Middle frontal gyrus (tissue), 1 donor: ENCODE results near the gene ATXN1L.
"Not testable (repeated sequence)": the region's sequence is repeated elsewhere in the genome, so short reads cannot be mapped to it uniquely, and the experiment has no call there.

ENCODE experiments used
- DNase-seq: peaks from one replicate; pipeline ENCODE4 v3.0.0-alpha.2; 2015; ENCODE audit warnings: low spot score; ENCODE audit errors: extremely low spot score

ATXN1L gene

GRCh38 chr16:71852158-71852557 is 6.4 kb downstream of the ATXN1L start:
- DNase-seq: no peak

DNA sequence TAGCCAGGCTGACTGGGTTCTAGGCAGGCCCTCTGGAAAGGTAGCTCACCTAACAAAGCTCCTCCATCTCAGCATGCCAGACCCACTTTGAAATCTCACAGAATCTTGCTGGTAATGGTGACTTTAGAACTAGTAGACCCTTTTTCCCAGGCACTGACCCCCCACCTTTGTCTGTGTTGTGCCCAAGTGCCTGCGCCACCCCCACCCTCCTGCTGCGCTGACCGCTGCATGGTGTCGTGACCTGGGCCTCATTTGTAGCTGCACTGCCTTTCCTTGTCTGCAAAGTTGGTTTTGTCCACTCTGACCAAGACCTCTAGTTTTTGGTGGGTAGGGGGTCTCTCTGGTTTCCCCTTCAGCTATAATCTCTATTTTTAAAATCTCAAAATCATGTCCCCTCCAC is 6.8 kb downstream of the ATXN1L start:
- no peak for DNase-seq

DNA sequence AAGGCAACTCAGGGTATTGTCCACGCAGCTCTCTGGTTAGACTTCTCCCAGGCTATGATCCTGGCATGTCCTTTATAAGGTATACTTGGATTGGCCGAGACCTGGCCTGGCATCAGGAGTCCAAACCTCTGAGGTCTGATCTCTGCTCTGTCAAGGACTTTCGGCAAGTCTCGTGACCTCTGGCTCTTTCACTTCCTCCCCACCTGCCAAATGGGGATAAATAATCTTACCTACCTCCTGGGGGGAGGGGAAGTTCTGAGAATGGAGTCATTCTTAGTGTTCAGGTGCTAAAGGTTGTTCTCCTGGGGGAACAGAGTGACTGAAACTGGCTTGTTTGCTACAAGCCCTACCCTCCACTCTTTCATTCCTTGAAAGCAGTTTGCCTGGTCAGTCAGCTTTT is 7.6 kb downstream of the ATXN1L start:
- DNase-seq: no peak

DNA sequence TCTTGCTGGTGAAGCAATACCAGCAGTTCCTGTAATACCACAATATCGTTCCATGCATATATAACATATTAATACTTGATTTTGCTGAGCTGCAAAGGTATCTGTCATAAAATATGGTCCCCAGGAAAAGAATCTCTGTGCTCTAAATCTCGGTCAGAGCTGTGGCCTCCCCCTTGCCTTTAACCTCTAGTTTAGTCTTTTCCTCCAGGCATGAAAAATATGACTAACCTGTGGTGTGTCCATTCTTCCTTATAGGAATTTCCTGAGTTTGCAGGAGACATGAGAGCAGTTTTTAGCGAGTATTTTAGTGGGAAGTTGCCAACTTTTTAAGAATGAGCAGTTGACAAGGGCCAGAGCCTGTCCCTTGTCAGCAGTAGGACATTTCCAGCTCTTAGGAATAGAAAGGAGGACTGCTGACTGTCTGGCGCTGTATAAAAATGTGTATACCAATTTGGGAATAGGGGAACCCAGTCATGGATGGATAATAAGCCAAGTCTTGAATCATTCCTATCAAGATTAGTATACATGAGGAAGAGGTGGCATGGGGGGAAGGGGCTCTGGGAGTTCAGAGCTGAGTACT is 8.7 kb downstream of the ATXN1L start:
- DNase-seq: no peak

DNA sequence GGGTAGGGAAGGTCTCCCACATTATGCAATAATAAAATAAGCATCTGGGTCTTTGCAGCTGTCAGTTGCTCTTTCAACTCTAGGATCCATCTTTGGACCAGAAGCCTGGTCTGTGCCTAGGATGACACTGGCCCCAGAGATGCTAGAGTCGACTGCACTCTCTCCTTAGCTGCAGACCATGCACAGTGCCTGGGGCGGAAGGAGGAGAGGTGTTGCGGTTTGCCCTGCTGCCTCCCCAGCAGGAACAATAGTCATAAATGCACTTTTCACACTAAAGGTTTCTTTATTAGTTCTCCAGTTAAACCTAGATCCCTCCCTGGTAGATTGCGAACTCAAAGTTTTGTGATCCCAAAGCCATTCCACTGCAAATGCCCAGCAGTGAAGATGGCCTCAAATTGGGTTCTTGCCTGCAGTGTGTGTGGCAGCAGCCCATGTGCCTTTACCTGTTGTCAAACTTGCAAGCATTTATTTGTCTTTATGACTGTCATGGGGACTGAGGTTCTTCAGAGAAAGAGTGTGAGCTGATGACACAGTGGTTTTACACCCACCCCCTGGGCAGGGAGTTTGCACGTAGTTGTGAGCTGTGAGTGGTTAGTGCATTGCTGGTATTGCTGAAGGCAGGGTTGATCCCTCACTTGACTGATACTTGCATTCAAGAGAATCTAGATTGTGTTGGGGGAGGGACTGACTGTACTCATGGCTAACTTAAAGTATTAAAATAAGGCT is 10.3 kb downstream of the ATXN1L start:
- DNase-seq: no peak

DNA sequence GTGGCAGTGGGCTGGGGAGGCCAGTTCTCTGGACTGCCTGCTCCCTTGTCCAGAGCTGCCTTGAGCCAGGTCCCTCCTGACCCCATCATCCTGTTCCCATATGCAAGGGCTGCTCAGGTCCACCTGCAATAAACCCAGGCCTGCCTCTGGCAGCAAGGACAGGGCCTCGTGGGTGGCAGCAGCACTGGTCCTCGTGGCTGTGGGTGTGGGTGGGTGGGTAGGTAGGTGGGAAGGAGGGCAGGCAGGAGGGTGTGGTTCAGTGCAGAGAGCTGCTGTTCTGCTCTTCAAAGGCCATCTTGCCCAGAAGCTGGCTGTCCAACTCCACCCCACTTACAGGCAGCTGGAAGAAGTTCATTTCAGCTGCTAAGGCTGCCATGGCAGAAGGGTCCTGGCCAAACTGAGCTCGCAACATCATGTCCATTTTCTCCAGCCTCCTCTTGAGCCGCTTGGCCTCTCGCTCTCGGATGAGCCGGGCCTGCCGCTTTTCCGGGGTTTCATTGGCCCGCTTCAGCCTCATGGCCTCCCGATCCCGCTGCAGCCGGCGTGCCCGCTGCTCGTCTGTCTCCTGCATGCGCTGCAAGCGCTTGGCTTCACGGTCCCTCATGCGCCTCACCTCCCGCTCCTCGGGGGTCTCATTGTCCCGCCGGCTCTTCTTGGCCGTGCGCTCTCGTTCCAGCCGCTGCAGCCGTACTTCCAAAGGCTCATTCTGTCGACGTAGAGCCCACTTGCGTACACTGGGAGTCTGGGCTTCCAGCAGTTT is 14.2 kb downstream of the ATXN1L start:
- DNase-seq: no peak

- DNase-seq: no peak
Measured at GRCh38 chr16:71863995-71864394, 18.2 kb downstream of the ATXN1L start.

- DNase-seq: no peak
Measured at GRCh38 chr16:71865173-71865863, 19.5 kb downstream of the ATXN1L start.

DNA sequence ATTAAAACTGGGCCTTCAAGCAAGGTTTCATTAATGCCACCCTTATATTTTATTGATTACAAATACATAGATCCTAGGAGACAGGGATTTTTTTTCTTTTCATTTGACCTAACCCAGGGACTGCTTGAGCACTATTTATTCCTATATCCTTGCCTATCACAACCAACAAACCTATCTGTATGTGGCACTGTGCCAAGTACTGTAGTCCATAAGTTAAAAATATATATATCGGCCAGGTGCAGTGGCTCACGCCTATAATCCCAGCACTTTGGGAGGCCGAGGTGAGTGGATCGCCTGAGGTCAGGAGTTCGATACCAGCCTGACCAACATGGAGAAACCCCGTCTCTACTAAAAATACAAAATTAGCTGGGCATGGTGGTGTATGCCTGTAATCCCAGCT is 21.4 kb downstream of the ATXN1L start:
- not testable (repeated sequence) for DNase-seq

- DNase-seq: peak; percentile 15
Measured at GRCh38 chr16:71867939-71868338, 22.2 kb downstream of the ATXN1L start.

- no peak for DNase-seq
Measured at GRCh38 chr16:71869089-71869488, 23.3 kb downstream of the ATXN1L start.

- no peak for DNase-seq
Measured at GRCh38 chr16:71870818-71871217, 25.0 kb downstream of the ATXN1L start.

DNA sequence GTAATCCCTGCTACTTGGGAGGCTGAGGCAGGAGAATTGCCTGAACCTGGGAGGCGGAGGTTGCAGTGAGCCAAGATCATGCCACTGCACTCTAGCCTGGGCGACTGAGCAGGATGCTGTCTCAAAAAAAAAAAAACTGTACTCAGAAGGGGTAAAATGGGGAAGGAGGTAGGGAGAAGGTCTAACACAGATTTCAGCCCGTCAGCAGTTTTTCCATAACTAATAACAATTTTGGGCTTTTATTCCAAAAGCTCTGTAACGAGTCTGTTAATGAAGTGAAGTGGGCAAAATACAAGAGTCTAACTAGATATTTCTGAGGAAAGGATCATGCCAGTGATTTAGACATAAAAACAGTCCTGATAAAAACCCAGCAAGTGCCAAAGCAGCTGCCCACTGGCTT is 27.4 kb downstream of the ATXN1L start:
- DNase-seq: no peak

- no peak for DNase-seq
Measured at GRCh38 chr16:71878911-71879310, 33.1 kb downstream of the ATXN1L start.

DNA sequence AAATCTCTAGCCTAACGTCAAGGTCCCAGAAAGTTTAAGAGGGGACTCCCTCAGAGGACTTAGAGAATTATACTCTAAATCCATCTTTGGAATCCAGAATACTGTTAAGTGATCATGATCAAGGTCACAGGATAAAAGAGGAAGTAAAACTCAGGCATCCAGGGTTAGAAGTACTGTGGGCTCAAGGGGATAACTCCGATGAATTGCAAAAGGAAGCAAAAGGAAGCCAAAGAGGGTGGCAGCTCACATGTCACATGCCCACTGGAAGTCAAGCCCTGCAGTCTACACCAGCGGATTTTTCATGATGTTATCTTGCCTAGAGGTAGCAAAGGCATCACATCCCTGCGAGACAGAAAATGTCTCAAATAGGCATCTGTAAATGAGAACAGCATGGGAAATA is 34.4 kb downstream of the ATXN1L start:
- no peak for DNase-seq

GRCh38 chr16:71882505-71883167 is 36.9 kb downstream of the ATXN1L start:
- peak; percentile 41 for DNase-seq

- peak; percentile 10 for DNase-seq
Measured at GRCh38 chr16:71883168-71883848, 37.5 kb downstream of the ATXN1L start.

- DNase-seq: peak; percentile 68
Measured at GRCh38 chr16:71883849-71884638, 38.3 kb downstream of the ATXN1L start, which contains the start of gene ZNF821. TSS of gene ZNF821 (minus strand) at chr16:71884182. CDS start at chr16:71879946, 4,236 bp downstream.

- DNase-seq: no peak
Measured at GRCh38 chr16:71885261-71885650, 39.5 kb downstream of the ATXN1L start.

GRCh38 chr16:71889147-71889546 is 43.4 kb downstream of the ATXN1L start:
- DNase-seq: no peak
